Measurements from ENCODE around the gene CGAS. TPM values are rescaled to one million over a fixed set of nuclear protein-coding genes. Genes with fewer than 3 reads are reported as not detected.
"Not testable (repeated sequence)": the region's sequence is repeated elsewhere in the genome, so short reads cannot be mapped to it uniquely, and the experiment has no call there.

The CGAS gene
- total RNA-seq, 2 donors from 2014 or later = 3.1 to 3.4 TPM

- no peak for DNase-seq (ENCODE audit: low spot score)
- Histone ChIP-seq H3K4me1 (replicated peaks) (no peaks in the 10 kb centered on the region), H3K4me3 (no peak overlapping the region), H3K36me3 (no peaks in the 10 kb centered on the region), H3K27ac (no peak overlapping the region), H3K9me3 (no peaks in the 10 kb centered on the region), H3K27me3 (replicated peaks; ENCODE audit: insufficient read depth) (no peaks in the 10 kb centered on the region)
- WGBS = 93% methylated on average over 6 of the region's 6 CpGs
- TF ChIP-seq POLR2AphosphoS5 (IDR thresholded peaks at IDR 0.05) (no peak), POLR2A (IDR thresholded peaks at IDR 0.05) (no peak)
- TF ChIP-seq, protein P1, sequence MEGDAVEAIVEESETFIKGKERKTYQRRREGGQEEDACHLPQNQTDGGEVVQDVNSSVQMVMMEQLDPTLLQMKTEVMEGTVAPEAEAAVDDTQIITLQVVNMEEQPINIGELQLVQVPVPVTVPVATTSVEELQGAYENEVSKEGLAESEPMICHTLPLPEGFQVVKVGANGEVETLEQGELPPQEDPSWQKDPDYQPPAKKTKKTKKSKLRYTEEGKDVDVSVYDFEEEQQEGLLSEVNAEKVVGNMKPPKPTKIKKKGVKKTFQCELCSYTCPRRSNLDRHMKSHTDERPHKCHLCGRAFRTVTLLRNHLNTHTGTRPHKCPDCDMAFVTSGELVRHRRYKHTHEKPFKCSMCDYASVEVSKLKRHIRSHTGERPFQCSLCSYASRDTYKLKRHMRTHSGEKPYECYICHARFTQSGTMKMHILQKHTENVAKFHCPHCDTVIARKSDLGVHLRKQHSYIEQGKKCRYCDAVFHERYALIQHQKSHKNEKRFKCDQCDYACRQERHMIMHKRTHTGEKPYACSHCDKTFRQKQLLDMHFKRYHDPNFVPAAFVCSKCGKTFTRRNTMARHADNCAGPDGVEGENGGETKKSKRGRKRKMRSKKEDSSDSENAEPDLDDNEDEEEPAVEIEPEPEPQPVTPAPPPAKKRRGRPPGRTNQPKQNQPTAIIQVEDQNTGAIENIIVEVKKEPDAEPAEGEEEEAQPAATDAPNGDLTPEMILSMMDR (IDR thresholded peaks at IDR 0.05) = no peak
- intact Hi-C loops (cut with DNase I) = no loop called here
Observed at GRCh38 chr6:73382462-73383113, 69.5 kb downstream of the CGAS start.

- H3K4me1 ChIP-seq (replicated peaks); H3K4me3 ChIP-seq; H3K9me3 ChIP-seq; DNase-seq (ENCODE audit: low spot score); intact Hi-C loops (cut with DNase I); H3K36me3 ChIP-seq; H3K27me3 ChIP-seq (replicated peaks; ENCODE audit: insufficient read depth); H3K27ac ChIP-seq: not testable (repeated sequence)
- WGBS = 94% methylated on average over 10 of the region's 10 CpGs
Observed at GRCh38 chr6:73381531-73381930, 70.6 kb downstream of the CGAS start.

- Histone ChIP-seq H3K9me3 (no peaks in the 10 kb centered on the region), H3K36me3 (no peaks in the 10 kb centered on the region), H3K4me3 (no peak overlapping the region), H3K27me3 (replicated peaks; ENCODE audit: insufficient read depth) (no peaks in the 10 kb centered on the region), H3K27ac (no peak overlapping the region), H3K4me1 (replicated peaks) (no peaks in the 10 kb centered on the region)
- 27% methylated on average over 3 of the region's 3 CpGs for WGBS
- intact Hi-C loops (cut with DNase I) = no loop called here
- no peak for DNase-seq (ENCODE audit: low spot score)
- TF ChIP-seq POLR2AphosphoS5 (IDR thresholded peaks at IDR 0.05) (no peak), POLR2A (IDR thresholded peaks at IDR 0.05) (no peak)
- TF ChIP-seq, protein P1 (IDR thresholded peaks at IDR 0.05) = no peak
Observed at GRCh38 chr6:73377225-73377624, 74.9 kb downstream of the CGAS start.

- Histone ChIP-seq H3K27me3 (replicated peaks; ENCODE audit: insufficient read depth) (no peaks in the 10 kb centered on the region), H3K27ac (no peak overlapping the region), H3K4me3 (no peak overlapping the region), H3K9me3 (no peaks in the 10 kb centered on the region), H3K36me3 (no peaks in the 10 kb centered on the region), H3K4me1 (replicated peaks) (no peaks in the 10 kb centered on the region)
- intact Hi-C loops (cut with DNase I) = no loop called here
- no peak for DNase-seq (ENCODE audit: low spot score)
- TF ChIP-seq, protein P1 (IDR thresholded peaks at IDR 0.05) = no peak
- TF ChIP-seq POLR2AphosphoS5 (IDR thresholded peaks at IDR 0.05) = no peak
- TF ChIP-seq POLR2A (IDR thresholded peaks at IDR 0.05) = no peak
- 68% methylated on average over 1 of the region's 1 CpG for WGBS
Observed at GRCh38 chr6:73375216-73375615, 76.9 kb downstream of the CGAS start.

Small RNA genes within 50 kb of the gene (small RNA-seq; reads per million reads assigned to genes)
- gene RN7SL827P (0 reads per million in 2 donors), gene RNU6-975P (0 reads per million in 2 donors)

Other genes with a start within 250 kb of the CGAS start
- 1 to 10 TPM in 1 of 2 donors, not detected in 1; 4.7 TPM for gene KHDC1L, start 226.8 kb downstream of the CGAS start, total RNA-seq
- 1 to 10 TPM; 4.1 to 4.2 TPM for gene KHDC1, start 189.1 kb downstream of the CGAS start, total RNA-seq
- gene DPPA5, start 98.0 kb downstream of the CGAS start, total RNA-seq = 1 to 10 TPM in 1 of 2 donors, not detected in 1; 4.1 TPM
- not detected for gene KHDC3L, start 89.6 kb downstream of the CGAS start, total RNA-seq
- 1 to 10 TPM in 1 of 2 donors, not detected in 1; 5.8 TPM for gene OOEP, start 82.4 kb downstream of the CGAS start, total RNA-seq
- gene DDX43, start 57.5 kb downstream of the CGAS start, total RNA-seq = 10 to 100 TPM in 1 of 2 donors, under 1 TPM in 1; 0.18 to 11.0 TPM
- 10 to 100 TPM; 17.2 to 19.6 TPM for gene MTO1, start 9.4 kb upstream of the CGAS start, total RNA-seq
- gene EEF1A1, start 68.7 kb upstream of the CGAS start, total RNA-seq = over 10,000 TPM in 1 of 2 donors, 1,000 to 10,000 TPM in 1; 6,474 to 10,301 TPM
- 10 to 100 TPM; 17.9 to 32.3 TPM for gene SLC17A5, start 201.7 kb upstream of the CGAS start, total RNA-seq
- 1 to 10 TPM; 6.0 to 8.1 TPM for gene CD109, start 243.9 kb upstream of the CGAS start, total RNA-seq